Panc1 (cell line): ENCODE results near the gene INVS. TPM values are rescaled to one million over a fixed set of nuclear protein-coding genes. Genes with fewer than 3 reads are reported as not detected.
"Not testable (repeated sequence)": the region's sequence is repeated elsewhere in the genome, so short reads cannot be mapped to it uniquely, and the experiment has no call there.

ENCODE experiments used
- ATAC-seq: fragments of 200-7000 bp; cut with Tn5 transposase; 2 replicates; pipeline ENCODE4 v1.9.1; 2020; ENCODE audit warnings: mild to moderate bottlenecking, moderate library complexity
- BruUV-seq: library from RNA; stranded (reverse); fragments of 400-500 nt; replicated peaks from 2 replicates; lab custom pipeline; 2021; lab: Mats Ljungman, UMichigan
- CTCF ChIA-PET: fragments of 300-600 bp; sonication (Branson Sonifier 250); formaldehyde crosslinking; loops from one replicate; lab custom pipeline; 2022; ENCODE audit warnings: antibody characterized with exemption; lab: Charles Lee
- POLR2A ChIA-PET: fragments of 300-600 bp; sonication (Branson Sonifier 250); formaldehyde crosslinking; loops from one replicate; lab custom pipeline; 2022; ENCODE audit warnings: antibody characterized with exemption; lab: Charles Lee
- DNase-seq: peaks from one replicate; pipeline ENCODE4 v3.0.0-alpha.2; 2010; ENCODE audit warnings: low read depth, low spot score
- H3K27ac ChIP-seq: 2 replicates; pipeline ENCODE4 v1.5.1; 2011; ENCODE audit warnings: mild to moderate bottlenecking, low read length, inconsistent platforms
- H3K27me3 ChIP-seq: fragments of 200-500 bp; sonication (Bioruptor generic); 2 replicates; pipeline ENCODE4 v1.6.0; 2014; ENCODE audit warnings: low read length, inconsistent platforms; ENCODE audit not compliant: control insufficient read depth, insufficient read depth
- H3K36me3 ChIP-seq: fragments of 200-500 bp; sonication (Bioruptor generic); 2 replicates; pipeline ENCODE4 v1.5.1; 2014; ENCODE audit warnings: inconsistent platforms, mild to moderate bottlenecking, low read length, moderate library complexity; ENCODE audit not compliant: control insufficient read depth, insufficient read depth
- H3K4me1 ChIP-seq: 2 replicates; pipeline ENCODE4 v1.5.1; 2011; ENCODE audit warnings: inconsistent platforms, mild to moderate bottlenecking, low read length, moderate library complexity; ENCODE audit not compliant: control insufficient read depth, insufficient read depth
- H3K4me3 ChIP-seq, 2 experiments: 2 replicates each; pipeline ENCODE4 v1.5.1; 2011 to 2012; ENCODE audit warnings: low read depth in 2 of 2, low read length in 2 of 2, mild to moderate bottlenecking in 2 of 2, inconsistent platforms in 1 of 2, moderate library complexity in 1 of 2
- H3K9me3 ChIP-seq: fragments of 200-500 bp; sonication (Bioruptor generic); 2 replicates; pipeline ENCODE4 v1.5.1; 2014; ENCODE audit warnings: low read depth, mild to moderate bottlenecking, inconsistent platforms, low read length, moderate library complexity; ENCODE audit not compliant: control insufficient read depth, insufficient read depth
- CTCF ChIP-seq: fragments of 450-650 bp; IDR thresholded peaks from 2 replicates; pipeline ENCODE4 v1.5.1; 2017; ENCODE audit warnings: mild to moderate bottlenecking
- POLR2AphosphoS5 ChIP-seq: IDR thresholded peaks from 2 replicates; pipeline ENCODE4 v1.6.1; 2012; ENCODE audit warnings: mild to moderate bottlenecking, low read depth, low read length, moderate library complexity
- REST ChIP-seq, 2 experiments: IDR thresholded peaks; 2 replicates each; pipeline ENCODE4 v1.6.1; 2011 to 2012; ENCODE audit warnings: low read depth in 2 of 2, control low read depth in 1 of 2, low read length in 1 of 2, mild to moderate bottlenecking in 1 of 2, moderate library complexity in 1 of 2; ENCODE audit not compliant: insufficient read depth in 1 of 2
- SIN3A ChIP-seq: IDR thresholded peaks from 2 replicates; pipeline ENCODE4 v1.6.1; 2012; ENCODE audit warnings: low read depth, mild to moderate bottlenecking, low read length, moderate library complexity, borderline replicate concordance; ENCODE audit not compliant: insufficient read depth
- TCF7L2 ChIP-seq: IDR thresholded peaks from 2 replicates; pipeline ENCODE4 v1.6.1; 2011; ENCODE audit warnings: mild to moderate bottlenecking, low read depth, low read length, inconsistent platforms
- in situ Hi-C: cut with HindIII; loops from 2 replicates; pipeline ENCODE4 v1.10.0; 2016; ENCODE audit warnings: low sequenced_read_pairs, low pct_unique_long_range_greater_than_20kb
- intact Hi-C: fragments of 100-400 bp; cut with micrococcal nuclease; formaldehyde crosslinking; loops from one replicate; pipeline ENCODE4 v1.10.0; 2022; ENCODE audit not compliant: unreplicated experiment
- total RNA-seq: library from RNA; stranded (reverse); gene quantifications from one replicate; pipeline ENCODE4 v1.2.1, GENCODE V29; 2021; ENCODE audit not compliant: unreplicated experiment

INVS gene
- total RNA-seq, 1 experiment from 2014 or later = 8.2 TPM

GRCh38 chr9:100074989-100075388, 24.1 kb upstream of the INVS start:
- Histone ChIP-seq H3K4me3 (no peak overlapping the region), H3K4me1 (no peaks in the 10 kb centered on the region), H3K27ac (no peak overlapping the region), H3K36me3 (no peaks in the 10 kb centered on the region), H3K9me3 (no peaks in the 10 kb centered on the region), H3K27me3 (no peaks in the 10 kb centered on the region)
- DNase-seq = no peak
- TF ChIP-seq SIN3A (no peak), REST (IDR thresholded peaks at IDR 0.05; ENCODE audit: insufficient read depth in 1 of 2, low read depth in 2 of 2, low read length in 1 of 2) (no peak), CTCF (no peak), TCF7L2 (no peak), POLR2AphosphoS5 (no peak)
- in situ Hi-C loops = no loop called here
- ChIA-PET POLR2A (interaction anchor here (0.6 kb wide), 1 partner anchor 1927 kb away, joined by 22 read pairs; no protein-coding TSS in a partner anchor), CTCF (no interaction called here)
- no peak for ATAC-seq
- no TSS peak for BruUV-seq
- intact Hi-C loops = no loop called here

GRCh38 chr9:100076256-100076655, 22.8 kb upstream of the INVS start:
- not testable (repeated sequence) for ATAC-seq

GRCh38 chr9:100082782-100083181, 16.3 kb upstream of the INVS start:
- H3K9me3 ChIP-seq = no peaks in the 10 kb centered on the region
- ATAC-seq (no peak), DNase-seq (no peak)
- no peak overlapping the region for H3K4me3 ChIP-seq
- H3K4me1 ChIP-seq = no peaks in the 10 kb centered on the region
- ChIA-PET CTCF (no interaction called here), POLR2A (no interaction called here)
- BruUV-seq = no TSS peak
- H3K36me3 ChIP-seq = no peaks in the 10 kb centered on the region
- TF ChIP-seq SIN3A = no peak
- TF ChIP-seq POLR2AphosphoS5 = no peak
- TF ChIP-seq CTCF = no peak
- TF ChIP-seq REST (IDR thresholded peaks at IDR 0.05; ENCODE audit: insufficient read depth in 1 of 2, low read depth in 2 of 2, low read length in 1 of 2) = no peak
- TF ChIP-seq TCF7L2 = no peak
- in situ Hi-C loops = no loop called here
- no peak overlapping the region for H3K27ac ChIP-seq
- no peaks in the 10 kb centered on the region for H3K27me3 ChIP-seq
- intact Hi-C loops = no loop called here

More at GRCh38 chr9:100076256-100076655, 22.8 kb upstream of the INVS start:
- intact Hi-C loops, BruUV-seq, DNase-seq, H3K4me1 ChIP-seq, POLR2A ChIA-PET, H3K36me3 ChIP-seq, H3K4me3 ChIP-seq, in situ Hi-C loops, H3K9me3 ChIP-seq, CTCF ChIA-PET, H3K27ac ChIP-seq, H3K27me3 ChIP-seq: not testable (repeated sequence)
